Hepatocyte (in vitro differentiated cells): Measurements from ENCODE around the gene CTNNA3.

Experiments used
- CTCF ChIP-seq: fragments of 200-600 bp; sonication (generic); IDR thresholded peaks from 2 replicates; pipeline ENCODE4 v1.5.1; 2016; ENCODE audit warnings: antibody characterized with exemption, mild to moderate bottlenecking; ENCODE audit not compliant: poor library complexity
- EZH2 ChIP-seq: fragments of 200-600 bp; sonication (generic); IDR thresholded peaks from 2 replicates; pipeline ENCODE4 v1.6.1; 2016; ENCODE audit warnings: antibody characterized with exemption, mild to moderate bottlenecking, borderline replicate concordance
- EZH2phosphoT487 ChIP-seq: fragments of 200-600 bp; sonication (generic); IDR thresholded peaks from one replicate; pipeline ENCODE4 v1.6.1; 2018; ENCODE audit warnings: antibody characterized with exemption, mild to moderate bottlenecking, low read depth, moderate library complexity; ENCODE audit not compliant: unreplicated experiment, severe bottlenecking

DNA sequence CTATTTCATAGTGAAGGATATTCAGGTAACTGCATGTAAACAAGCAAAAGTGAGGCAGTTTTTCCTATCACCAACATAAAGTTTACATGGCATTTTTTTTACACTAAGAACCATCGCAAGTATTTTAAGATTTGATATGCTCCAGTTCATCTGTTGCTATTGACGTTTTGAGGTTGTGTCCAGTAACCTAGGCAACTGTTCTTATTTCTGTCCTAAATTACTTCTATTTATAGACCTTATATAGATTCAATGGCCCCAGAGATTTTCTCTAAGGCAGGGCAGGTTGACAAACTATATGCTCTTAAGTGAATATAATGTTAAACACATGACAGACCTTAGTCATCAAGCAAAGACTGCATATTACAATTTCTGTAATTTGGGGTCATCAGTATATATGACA lies 1600.4 kb downstream of the CTNNA3 start:
- no peak for TF ChIP-seq CTCF
- TF ChIP-seq EZH2phosphoT487 = no peak
- no peak for TF ChIP-seq EZH2
